Tibial nerve (tissue), 3 donors: ENCODE measurements around the gene ZNF382.

Experiments used
- CTCF ChIP-seq, 5 experiments: fragments of 200-600 bp in 3 of 5; fragments of 450-650 bp in 2 of 5; sonication (generic) in 3 of 5; IDR thresholded peaks; one replicate each; pipeline ENCODE4 v1.5.1; 2016 to 2019; ENCODE audit warnings: antibody characterized with exemption in 5 of 5, mild to moderate bottlenecking in 3 of 5, moderate library complexity in 2 of 5
- POLR2A ChIP-seq, 2 donors: fragments of 450-650 bp; IDR thresholded peaks; one replicate each; pipeline ENCODE4 v1.6.1; 2017; ENCODE audit warnings: antibody characterized with exemption in 2 of 2, mild to moderate bottlenecking in 2 of 2, moderate library complexity in 2 of 2

GRCh38 chr19:36668646-36669045 is 63.5 kb downstream of the ZNF382 start:
- TF ChIP-seq CTCF (IDR thresholded peaks at IDR 0.05) = no peak
- no peak for TF ChIP-seq POLR2A (IDR thresholded peaks at IDR 0.05)
